Left ventricle myocardium inferior (tissue), 1 donor: Measurements from ENCODE around the gene TIE1. TPM values are rescaled to one million over a fixed set of nuclear protein-coding genes. Genes with fewer than 3 reads are reported as not detected.

Experiments used
- DNase-seq: peaks from one replicate; pipeline ENCODE4 v3.0.0-alpha.2; 2020
- H3K27ac ChIP-seq: fragments of 200-600 bp; replicated peaks from 2 replicates; pipeline ENCODE4 v1.8.0; 2021
- H3K27me3 ChIP-seq: fragments of 200-600 bp; 2 replicates; pipeline ENCODE4 v1.8.0; 2021; ENCODE audit warnings: low read depth
- H3K36me3 ChIP-seq: fragments of 200-600 bp; 2 replicates; pipeline ENCODE4 v1.8.0; 2021
- H3K4me1 ChIP-seq: fragments of 200-600 bp; 2 replicates; pipeline ENCODE4 v1.8.0; 2021
- H3K4me3 ChIP-seq: fragments of 200-600 bp; 2 replicates; pipeline ENCODE4 v1.8.0; 2021; ENCODE audit warnings: mild to moderate bottlenecking, moderate library complexity
- H3K9me3 ChIP-seq: fragments of 200-600 bp; replicated peaks from 2 replicates; pipeline ENCODE4 v1.8.0; 2021
- CTCF ChIP-seq: fragments of 200-600 bp; IDR thresholded peaks from 2 replicates; pipeline ENCODE4 v1.8.0; 2021; ENCODE audit warnings: antibody characterized with exemption, mild to moderate bottlenecking, borderline replicate concordance
- intact Hi-C: fragments of 100-400 bp; cut with micrococcal nuclease; formaldehyde crosslinking; loops from one replicate; pipeline ENCODE4 v1.11.0; 2022
- long read RNA-seq: library from polyadenylated mRNA; unstranded; transcript quantifications from one replicate; pipeline ENCODE4 v2.0.0, GENCODE V29; 2021
- total RNA-seq: library from RNA; stranded (reverse); fragmentation: NEBNext Ultra II Directional; extraction: Animal tissue kit (Norgen Biotek cat#: 25700); gene quantifications from one replicate; pipeline ENCODE4 v1.2.1, GENCODE V29; 2021
- donor health status: DM: no; HTN: yes; CAD: no; lungs with severe emphysema.

Gene TIE1
- 25.1 TPM for total RNA-seq
- long read RNA-seq, transcript TIE1-201 (23 exons, 3,882 nt): major isoform, 24 of 52 reads
- long read RNA-seq, partial matches to known transcripts: 16 of 52 reads
- long read RNA-seq, other reads (novel, unspliced or antisense): 12 of 52 reads

GRCh38 chr1:43300378-43301094 lies at the start of gene TIE1:
Gene TIE1 (plus strand): TSS chr1:43300982. CDS start chr1:43301072, 90 bp downstream.
- Histone ChIP-seq H3K27ac (peak within 1 kb of the TSS; percentile 85), H3K9me3 (no peaks in the 10 kb centered on the region), H3K36me3 (no peaks in the 10 kb centered on the region), H3K4me3 (peak within 1 kb of the TSS; percentile 65), H3K4me1 (peaks cover 71% of the 10 kb centered on the region), H3K27me3 (no peaks in the 10 kb centered on the region)
- intact Hi-C loops: no loop called here
- no peak for TF ChIP-seq CTCF
- DNase-seq: peak; percentile 40

DNA sequence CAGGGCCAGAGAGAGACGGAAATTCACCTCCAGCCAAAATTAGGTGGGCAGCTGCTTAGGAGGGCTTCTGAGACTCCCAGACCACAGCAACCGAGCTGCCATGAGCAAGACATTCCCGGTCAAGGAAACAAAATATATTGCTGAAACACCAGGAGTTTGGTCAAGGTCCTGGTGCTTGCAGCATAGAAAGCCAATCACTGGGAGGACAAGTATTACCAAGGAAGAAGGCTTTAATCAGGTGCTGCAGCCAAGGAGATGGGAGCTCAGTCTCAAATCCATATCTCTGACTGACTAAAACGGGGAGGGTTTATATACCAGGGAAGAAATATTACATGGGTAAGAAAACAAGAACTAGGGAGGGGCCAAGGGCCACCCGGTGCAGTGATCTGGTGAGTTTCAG lies 49.8 kb upstream of the TIE1 start:
- no peak for TF ChIP-seq CTCF
- H3K4me3 ChIP-seq: no peak overlapping the region

DNA sequence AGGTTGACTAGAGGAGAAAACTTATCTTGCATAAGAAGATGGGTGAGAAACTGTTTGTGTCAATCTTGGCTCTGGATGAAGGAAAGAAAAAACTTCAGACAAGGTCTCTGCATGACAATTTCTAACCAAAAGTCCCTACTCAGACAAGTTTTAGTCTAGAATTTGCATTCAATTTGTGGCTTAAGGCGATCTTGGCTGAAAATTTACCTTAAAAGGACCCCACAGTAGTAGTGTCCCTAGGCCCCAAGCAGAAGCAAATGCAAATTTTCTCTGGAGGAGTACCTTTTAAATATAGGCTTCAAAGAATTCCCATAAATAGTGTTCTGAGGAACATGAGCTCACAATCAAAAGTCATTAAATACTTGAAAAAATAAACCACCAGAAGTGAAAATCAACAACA lies 48.6 kb upstream of the TIE1 start:
- H3K4me3 ChIP-seq: no peak overlapping the region
- intact Hi-C loops: no loop called here
- no peak for TF ChIP-seq CTCF

More for the DNA sequence above, 49.8 kb upstream of the TIE1 start:
- no peaks in the 10 kb centered on the region for H3K27me3 ChIP-seq
- H3K27ac ChIP-seq: no peak overlapping the region
- intact Hi-C loops: no loop called here
- DNase-seq: no peak
- H3K4me1 ChIP-seq: peaks cover 11% of the 10 kb centered on the region
- H3K9me3 ChIP-seq: no peaks in the 10 kb centered on the region
- H3K36me3 ChIP-seq: no peaks in the 10 kb centered on the region

DNA sequence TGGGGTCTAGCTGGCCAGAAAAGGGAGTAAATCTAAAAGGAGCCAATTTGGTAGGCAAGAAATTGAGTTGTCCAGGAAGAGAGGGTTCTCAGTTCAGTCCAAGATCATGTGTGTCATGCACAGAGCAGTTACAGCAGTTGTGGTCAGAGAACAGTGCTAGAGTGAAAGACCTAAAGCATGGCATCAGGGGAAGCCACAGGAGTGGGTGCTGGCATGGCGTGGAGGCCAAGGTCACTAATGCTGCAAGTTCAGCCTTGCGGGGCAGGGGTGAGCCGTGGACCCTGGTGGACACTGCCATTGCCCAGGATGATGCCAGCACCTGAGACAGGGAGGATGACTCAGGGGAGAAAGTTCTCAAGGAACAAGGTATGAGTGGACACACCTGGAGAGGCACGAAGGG lies 47.6 kb upstream of the TIE1 start:
- H3K4me1 ChIP-seq: peaks cover 24% of the 10 kb centered on the region
- intact Hi-C loops: no loop called here
- no peak overlapping the region for H3K27ac ChIP-seq
- no peaks in the 10 kb centered on the region for H3K27me3 ChIP-seq
- H3K9me3 ChIP-seq: no peaks in the 10 kb centered on the region
- DNase-seq: no peak
- no peaks in the 10 kb centered on the region for H3K36me3 ChIP-seq
- TF ChIP-seq CTCF: no peak
- no peak overlapping the region for H3K4me3 ChIP-seq

More for the DNA sequence above, 48.6 kb upstream of the TIE1 start:
- Histone ChIP-seq H3K27ac (no peak overlapping the region), H3K27me3 (no peaks in the 10 kb centered on the region), H3K9me3 (no peaks in the 10 kb centered on the region), H3K36me3 (no peaks in the 10 kb centered on the region), H3K4me1 (peaks cover 23% of the 10 kb centered on the region)
- DNase-seq: no peak

- Histone ChIP-seq H3K9me3 (no peaks in the 10 kb centered on the region), H3K4me1 (peaks cover 24% of the 10 kb centered on the region), H3K27ac (no peak overlapping the region), H3K4me3 (no peak overlapping the region), H3K36me3 (no peaks in the 10 kb centered on the region), H3K27me3 (no peaks in the 10 kb centered on the region)
- no peak for DNase-seq
- intact Hi-C loops: no loop called here
- no peak for TF ChIP-seq CTCF
Measured at GRCh38 chr1:43253876-43254275, 46.9 kb upstream of the TIE1 start.
